KOPT-K1 (cell line): ENCODE data around the gene ALLC.
"Not testable (repeated sequence)": the region's sequence is repeated elsewhere in the genome, so short reads cannot be mapped to it uniquely, and the experiment has no call there.

ENCODE experiments used
- H3K27ac ChIP-seq: fragments of 200-600 bp; sonication (generic); 2 replicates; pipeline ENCODE4 v1.5.1; 2016; ENCODE audit warnings: antibody characterized with exemption, mild to moderate bottlenecking, low read depth, low read length; ENCODE audit not compliant: poor library complexity, severe bottlenecking
- H3K36me3 ChIP-seq: fragments of 200-600 bp; sonication (generic); 2 replicates; pipeline ENCODE4 v1.5.1; 2017; ENCODE audit warnings: antibody characterized with exemption, mild to moderate bottlenecking, low read length, moderate library complexity; ENCODE audit not compliant: insufficient read depth
- H3K9me3 ChIP-seq: fragments of 200-600 bp; sonication (generic); 2 replicates; pipeline ENCODE4 v1.5.1; 2017; ENCODE audit warnings: antibody characterized with exemption, low read length, mild to moderate bottlenecking; ENCODE audit not compliant: insufficient read depth, poor library complexity, severe bottlenecking

ALLC gene

DNA sequence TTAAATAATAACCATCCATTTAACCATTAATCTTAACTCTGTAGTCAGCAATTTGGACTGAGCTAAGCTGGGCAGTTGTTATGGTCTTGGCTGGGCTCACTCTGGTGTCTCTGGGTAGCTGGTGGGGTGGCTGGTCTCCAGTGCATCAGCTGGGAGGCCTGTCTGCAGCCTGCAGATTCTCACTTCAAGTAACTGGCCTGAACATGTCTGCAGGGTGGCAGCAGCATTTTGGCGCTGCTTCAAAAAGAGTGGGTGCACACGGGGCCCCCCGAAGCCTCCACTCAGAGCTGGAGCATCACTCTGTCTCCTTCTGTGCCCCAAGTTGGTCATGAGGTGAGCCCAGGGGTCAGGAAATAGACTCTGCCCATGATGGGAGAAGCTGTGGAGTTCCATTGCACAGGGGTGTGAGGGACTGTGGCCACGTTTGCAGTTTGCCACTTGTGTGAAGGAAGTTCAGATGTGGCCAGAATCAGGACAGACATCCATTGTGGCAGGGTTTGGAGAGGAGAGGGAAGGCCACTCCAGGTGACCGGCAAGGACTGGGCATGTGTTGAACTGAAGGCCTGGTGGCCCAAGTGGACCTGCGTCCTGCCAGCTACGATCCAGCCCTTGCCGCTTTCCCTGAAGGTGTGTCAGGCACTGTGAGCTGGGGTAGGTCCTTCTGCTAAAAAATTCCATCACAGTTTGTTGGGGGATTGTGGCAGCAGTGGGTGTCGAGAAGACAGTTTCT, 4.9 kb upstream of the ALLC start:
- no peak overlapping the region for H3K27ac ChIP-seq

DNA sequence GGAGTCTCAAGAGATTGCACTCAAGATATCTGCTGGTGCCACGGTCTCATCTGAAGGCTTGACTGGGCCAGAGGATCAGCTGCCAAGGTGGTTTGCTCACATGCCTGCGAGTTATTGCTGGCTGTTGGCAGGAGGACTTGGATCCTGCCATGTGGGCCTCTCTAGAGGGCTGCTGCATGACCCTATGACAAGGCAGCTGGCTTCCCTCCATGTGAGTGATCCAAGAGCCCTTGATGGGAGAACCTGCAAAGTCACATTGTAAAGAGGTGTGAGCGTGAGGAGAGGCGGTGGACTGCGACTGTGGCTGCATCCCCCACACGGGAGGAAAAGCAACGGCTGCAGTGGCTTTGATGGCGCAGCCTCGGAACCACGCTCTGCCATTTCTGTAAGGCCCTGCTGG, 4.0 kb upstream of the ALLC start:
- no peaks in the 10 kb centered on the region for H3K36me3 ChIP-seq
- H3K9me3 ChIP-seq = no peaks in the 10 kb centered on the region
- no peak overlapping the region for H3K27ac ChIP-seq

More for the DNA sequence above, 4.9 kb upstream of the ALLC start:
- Histone ChIP-seq H3K9me3 (no peaks in the 10 kb centered on the region), H3K36me3 (no peaks in the 10 kb centered on the region)

DNA sequence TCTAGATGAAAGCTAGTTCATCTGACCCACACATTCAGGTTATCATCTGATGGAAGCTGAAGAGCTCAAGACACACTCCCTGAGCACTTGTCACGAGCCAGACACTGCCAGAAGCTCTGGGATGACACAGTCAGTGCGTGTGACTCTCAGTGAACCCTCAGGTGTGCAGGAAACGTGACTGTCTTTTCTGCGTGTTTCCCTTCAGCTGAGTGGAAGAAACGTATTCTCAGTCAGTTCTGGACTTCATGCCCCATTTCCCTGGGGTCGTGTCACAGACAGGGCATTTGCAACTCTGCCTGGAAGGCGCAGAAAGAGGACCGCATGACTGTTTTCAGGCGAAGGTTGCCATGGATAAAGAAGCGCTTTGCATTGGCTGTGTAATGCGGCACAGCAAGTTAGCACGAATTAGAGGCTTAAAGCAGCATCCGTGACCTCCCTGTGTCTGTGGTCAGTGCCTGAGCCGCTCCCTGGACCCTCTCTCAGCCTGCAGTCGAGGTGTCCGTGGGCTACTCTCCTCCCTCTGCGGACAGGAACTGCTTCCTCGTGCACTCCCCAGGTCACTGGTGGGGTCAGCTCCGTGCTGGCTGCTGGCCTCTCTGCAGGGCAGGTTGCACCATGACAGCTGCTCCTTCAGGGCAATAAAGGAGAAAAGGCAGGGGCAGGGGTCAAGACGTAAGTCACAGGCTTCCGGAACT, 3.3 kb upstream of the ALLC start:
- no peak overlapping the region for H3K27ac ChIP-seq
- no peaks in the 10 kb centered on the region for H3K36me3 ChIP-seq
- H3K9me3 ChIP-seq = no peaks in the 10 kb centered on the region

DNA sequence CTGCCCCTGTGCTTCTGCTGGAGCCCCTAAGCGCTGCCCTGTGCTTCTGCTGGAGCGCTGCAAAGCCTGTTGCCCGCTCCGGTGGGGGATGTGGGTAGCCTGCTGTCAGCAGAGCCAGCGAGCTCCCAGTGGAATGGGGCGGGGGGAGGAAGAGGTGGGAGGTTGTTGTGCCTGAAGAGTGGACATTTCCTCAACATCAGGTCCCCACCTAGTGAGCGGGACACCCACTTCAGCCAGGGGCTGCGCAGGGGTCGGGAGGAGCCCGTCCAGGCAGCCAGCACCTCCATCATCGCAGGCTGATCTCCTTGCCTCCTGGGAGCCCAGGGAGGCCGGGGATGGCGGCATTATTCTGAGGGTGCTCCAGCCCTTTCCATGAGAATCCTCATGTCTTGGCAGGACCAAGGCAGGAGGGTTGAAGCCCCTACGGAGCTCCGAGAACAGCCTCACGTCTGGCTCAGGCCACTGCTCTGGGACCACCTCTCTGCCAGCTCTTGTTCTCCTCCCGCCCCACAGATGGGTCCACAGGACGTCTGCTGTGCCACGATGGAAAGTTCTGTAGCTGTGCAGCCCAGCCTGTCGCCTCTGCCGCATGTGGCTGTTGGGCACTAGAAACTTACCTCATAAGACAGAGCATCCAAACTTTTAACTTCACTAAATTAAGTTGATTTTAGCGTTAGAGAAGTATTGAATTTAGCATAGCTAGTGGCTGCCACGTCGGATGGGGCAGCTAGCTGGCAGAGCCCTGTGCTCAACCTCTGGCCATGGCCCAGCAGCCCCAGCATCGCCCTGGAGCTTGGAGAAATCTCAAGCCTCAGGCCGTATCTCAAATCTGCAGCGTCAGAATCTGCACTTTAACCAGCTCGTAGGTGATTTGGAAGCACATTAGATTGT, 1.9 kb upstream of the ALLC start:
- Histone ChIP-seq H3K27ac (no peak overlapping the region), H3K9me3 (no peaks in the 10 kb centered on the region)

DNA sequence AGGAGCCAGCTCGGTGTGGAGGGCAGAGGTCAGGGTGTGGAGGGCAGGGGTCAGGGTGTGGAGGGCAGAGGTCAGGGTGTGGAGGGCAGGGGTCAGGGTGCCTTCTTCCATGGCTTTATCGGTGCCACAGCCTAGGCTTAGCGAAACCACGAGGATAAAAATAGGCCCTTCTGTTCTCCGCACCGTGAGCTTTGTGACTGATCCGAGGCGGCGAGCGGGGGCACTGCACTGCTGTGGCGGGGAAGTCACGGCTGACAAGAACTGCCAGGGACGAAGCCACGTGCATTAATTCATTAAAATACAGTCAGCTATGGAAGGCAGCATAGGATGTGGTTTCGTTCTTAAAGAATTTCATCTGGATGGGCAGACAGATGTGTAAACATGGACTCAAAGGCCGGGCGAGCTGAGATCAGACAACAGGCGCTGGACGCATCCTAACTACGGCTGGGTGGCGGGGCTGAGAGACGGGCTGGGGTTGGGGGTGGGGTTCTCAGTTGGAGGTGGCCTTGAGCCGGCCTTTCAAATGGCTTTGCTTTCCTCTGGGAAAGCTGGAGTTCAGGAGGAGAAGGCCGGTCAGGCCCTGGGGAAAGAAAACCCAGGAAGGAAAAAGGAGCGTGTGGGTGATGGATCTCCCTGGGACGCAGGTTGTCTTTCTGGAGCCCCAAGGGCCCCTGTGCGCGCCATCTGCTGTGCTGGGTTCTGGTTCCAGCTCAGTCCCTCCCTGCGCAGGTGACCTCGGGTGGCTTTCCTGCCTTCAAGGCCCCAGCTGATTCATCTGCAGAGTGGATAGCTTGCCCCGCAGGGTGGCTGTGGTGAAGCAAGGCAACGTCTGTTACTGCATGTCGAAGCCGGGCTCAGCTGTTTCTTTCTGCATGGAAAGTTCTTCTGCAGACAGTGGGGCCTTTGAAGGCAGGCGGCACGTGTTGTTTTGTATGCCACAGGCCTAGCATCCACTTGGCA, 958 bp upstream of the ALLC start:
- no peak overlapping the region for H3K27ac ChIP-seq

More for the DNA sequence above, 1.9 kb upstream of the ALLC start:
- no peaks in the 10 kb centered on the region for H3K36me3 ChIP-seq

DNA sequence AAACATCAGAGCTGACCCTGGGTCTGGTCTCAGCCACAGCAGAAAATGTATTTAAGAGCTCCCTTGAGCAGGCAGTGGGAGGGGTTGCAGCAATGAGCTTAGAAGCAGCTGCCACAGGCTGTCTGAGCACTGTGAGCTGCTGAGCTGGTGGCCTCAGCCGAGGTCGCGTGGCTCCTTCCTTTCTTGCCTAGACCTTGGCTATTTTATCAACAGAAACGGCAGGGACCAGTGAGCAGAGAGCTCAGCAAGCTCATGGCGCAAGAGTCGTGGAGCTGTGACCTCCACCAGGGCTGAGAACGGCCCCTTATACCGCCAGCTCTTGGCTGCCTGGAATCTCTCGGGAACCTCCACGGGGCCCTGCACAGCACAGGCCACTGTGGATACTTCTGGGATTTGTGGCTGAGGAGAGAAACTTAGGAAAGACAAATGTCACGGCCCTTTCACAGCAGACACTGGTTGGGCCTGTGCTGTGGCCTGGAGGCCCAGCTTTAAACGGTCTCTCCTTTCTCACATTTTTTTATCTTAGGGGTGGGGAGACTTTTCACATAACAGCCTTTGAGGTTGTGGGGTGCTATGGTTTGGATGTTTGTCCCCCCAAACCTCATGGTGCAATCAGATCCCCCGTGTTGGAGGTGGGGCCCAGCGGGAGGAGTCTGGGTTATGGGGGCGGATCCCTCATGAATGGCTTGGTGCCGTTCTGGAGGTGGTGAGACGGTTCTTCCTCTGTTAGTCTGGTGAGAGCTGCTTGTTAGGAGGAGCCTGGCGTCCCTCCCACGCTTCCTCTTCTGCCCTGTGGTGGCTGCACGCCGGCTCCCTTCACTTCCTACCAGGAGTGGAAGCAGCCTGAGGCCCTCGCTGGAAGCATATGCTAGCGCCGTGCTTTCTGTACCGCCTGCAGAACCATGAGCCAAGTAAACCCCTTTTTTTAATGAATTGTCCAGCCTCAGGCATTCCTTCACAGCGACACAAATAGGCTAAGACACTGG, 1.7 kb downstream of the ALLC start:
- Histone ChIP-seq H3K27ac (no peak overlapping the region), H3K36me3 (no peaks in the 10 kb centered on the region), H3K9me3 (no peaks in the 10 kb centered on the region)

More for the DNA sequence above, 958 bp upstream of the ALLC start:
- Histone ChIP-seq H3K36me3 (no peaks in the 10 kb centered on the region), H3K9me3 (no peaks in the 10 kb centered on the region)

DNA sequence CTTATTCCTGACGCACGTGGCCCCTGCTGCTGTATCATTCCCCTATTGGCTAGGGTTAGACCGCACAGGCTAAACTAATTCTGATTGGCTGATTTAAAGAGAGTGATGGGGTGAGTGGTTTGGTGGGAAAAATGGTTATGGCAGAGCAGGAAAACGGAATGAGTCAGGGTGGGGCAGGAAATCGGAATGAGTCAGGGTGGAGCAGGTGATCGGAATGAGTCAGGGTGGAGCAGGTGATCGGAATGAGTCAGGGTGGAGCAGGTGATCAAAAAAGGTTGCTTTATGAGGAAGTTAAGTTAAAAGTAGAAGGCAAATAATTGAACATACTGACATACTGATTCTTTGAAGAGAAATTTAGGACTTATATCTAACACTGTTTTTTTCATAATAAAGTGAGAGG, 2.6 kb downstream of the ALLC start:
- H3K36me3 ChIP-seq, H3K9me3 ChIP-seq: not testable (repeated sequence)

DNA sequence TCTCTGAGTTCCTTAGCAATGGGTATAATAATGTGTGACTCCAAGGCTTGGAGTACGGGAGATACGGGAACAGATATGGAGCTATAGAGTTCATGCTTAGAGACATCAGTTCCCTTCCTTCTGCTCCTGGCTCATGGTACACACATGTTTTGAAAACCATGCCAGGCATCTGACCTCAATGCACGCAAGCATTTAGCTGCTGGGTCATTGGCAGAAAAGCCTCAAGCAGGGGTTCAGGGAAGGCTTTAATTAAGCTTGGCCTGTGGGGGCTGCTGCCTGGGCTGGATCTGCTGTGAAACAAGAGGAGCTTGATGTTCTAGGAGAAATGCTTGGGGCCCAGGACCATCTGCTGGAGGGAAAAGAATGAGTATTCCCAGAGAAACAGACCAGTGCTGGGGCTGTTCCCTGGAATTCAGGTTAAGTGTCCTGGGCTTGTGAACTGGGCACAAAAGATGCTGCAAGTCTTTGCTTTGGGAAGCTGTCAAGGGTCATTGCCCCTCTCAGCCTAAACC, 3.2 kb downstream of the ALLC start:
- Histone ChIP-seq H3K36me3 (no peaks in the 10 kb centered on the region), H3K27ac (no peak overlapping the region)

More for the DNA sequence above, 2.6 kb downstream of the ALLC start:
- H3K27ac ChIP-seq = not testable (repeated sequence)

DNA sequence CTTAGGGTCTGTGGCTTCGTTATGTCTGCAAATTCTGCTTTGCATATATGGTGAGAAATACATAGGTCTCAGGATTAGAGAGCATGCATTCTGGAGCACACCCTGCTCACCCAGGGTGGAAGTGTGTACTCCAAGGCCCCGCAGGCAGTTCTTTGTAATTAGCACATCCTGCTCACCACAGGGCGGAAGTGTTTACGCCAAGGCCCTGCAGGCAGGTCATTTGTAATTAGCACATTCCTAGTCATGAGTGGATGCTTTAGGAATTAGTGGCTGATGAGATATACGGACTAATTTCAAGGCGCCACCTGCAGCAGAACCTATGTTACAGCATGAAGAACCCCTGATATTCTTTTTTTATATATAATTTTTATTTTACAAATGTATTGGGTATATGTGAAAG, 4.2 kb downstream of the ALLC start:
- no peaks in the 10 kb centered on the region for H3K36me3 ChIP-seq
- no peaks in the 10 kb centered on the region for H3K9me3 ChIP-seq
- no peak overlapping the region for H3K27ac ChIP-seq

More for the DNA sequence above, 3.2 kb downstream of the ALLC start:
- no peaks in the 10 kb centered on the region for H3K9me3 ChIP-seq

DNA sequence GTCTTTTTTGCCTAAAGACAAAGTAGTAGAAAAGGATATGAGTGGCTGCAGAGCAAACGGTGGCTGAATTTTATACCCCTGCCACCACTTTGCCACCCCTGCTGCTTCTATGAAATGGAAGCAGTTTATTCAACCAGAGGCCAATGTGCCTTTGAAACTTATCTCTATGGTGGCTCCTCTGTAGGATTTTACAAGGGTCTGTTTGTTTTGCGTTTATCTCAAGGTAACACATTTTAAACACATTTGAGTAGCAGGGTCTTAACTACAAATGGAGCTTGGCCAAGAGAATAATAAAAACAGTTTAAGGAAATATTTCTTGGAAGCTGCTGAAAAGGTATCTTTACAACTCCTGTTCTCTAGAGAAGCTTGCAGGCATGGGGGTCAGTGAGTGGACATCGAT, 6.1 kb downstream of the ALLC start:
- no peaks in the 10 kb centered on the region for H3K36me3 ChIP-seq
- no peaks in the 10 kb centered on the region for H3K9me3 ChIP-seq
- H3K27ac ChIP-seq = no peak overlapping the region

DNA sequence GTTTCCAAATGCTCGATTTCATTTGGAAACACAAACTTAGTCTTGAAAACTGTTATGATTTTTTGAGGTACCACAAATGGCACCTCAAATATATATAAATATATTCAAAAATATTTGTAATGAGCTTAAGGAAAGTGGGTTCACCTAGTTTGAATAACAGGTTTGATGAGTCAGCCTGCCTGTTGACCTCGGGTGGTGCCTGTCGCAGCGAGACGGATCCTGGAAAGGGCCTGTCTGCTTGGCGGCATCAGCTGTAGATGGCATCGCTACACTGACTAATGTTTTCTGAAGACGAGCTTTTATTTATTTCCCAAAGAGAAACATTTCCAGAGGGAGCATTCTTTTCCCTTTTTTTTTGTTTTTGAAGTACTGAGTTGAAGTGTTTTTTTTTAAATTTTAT, 6.9 kb downstream of the ALLC start:
- Histone ChIP-seq H3K36me3 (no peaks in the 10 kb centered on the region), H3K27ac (no peak overlapping the region), H3K9me3 (no peaks in the 10 kb centered on the region)

DNA sequence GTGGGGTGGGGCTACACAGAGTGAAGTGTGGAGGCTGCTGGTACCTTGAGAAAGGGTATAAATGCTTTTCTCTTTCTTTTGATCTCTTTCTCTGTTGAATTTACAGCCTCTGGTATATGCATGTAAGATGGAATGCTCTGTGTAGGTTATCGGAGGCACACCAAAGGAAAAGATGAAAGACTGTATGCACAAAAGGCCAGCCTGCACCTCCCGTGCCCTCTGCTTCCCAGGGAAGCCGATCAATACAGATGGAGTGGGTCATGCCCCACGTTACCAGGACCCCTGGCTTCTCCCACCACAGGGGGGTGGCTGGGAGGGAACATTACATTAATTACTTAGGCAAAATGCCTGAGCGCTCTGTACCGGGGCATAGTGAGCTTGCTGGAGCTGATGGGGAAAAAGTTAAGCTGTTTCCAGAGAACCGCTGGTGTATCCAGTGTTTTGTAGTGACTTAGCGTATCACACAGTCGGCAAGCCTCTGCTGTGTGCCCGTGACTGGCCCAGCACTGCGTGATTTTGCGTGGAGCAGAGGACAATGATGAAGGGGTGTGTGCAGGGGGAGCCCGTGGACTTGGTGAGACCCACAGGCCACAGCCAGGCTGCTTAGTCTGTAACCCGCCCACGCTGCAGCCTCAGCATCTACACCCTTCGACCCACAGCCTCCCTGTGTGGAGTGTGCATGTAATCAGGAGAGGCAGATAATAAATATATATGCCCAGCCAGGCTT, 8.0 kb downstream of the ALLC start:
- no peaks in the 10 kb centered on the region for H3K36me3 ChIP-seq
- no peaks in the 10 kb centered on the region for H3K9me3 ChIP-seq
- H3K27ac ChIP-seq = no peak overlapping the region

DNA sequence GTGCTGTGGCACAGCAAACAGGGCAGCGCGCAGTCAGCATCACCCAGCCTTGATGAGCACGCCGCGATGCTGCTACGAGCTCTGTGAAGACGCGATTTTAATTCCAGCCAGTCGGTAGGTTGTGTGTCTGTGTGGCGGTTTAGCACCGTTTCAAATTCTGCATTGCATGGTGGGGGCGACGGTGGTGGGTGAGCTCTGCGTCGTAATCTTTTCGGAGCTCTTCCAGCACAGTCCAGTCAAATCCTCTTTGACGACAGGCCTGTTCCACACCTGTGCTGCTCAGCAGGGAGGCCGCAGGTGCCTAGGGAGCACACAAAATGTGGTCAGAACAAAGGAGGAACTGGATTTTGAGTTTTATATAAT, 8.6 kb downstream of the ALLC start:
- Histone ChIP-seq H3K36me3 (no peaks in the 10 kb centered on the region), H3K9me3 (no peaks in the 10 kb centered on the region), H3K27ac (no peak overlapping the region)
